DLD1 (cell line): Measurements from ENCODE around the gene MCCD1.
"Not testable (repeated sequence)": the region's sequence is repeated elsewhere in the genome, so short reads cannot be mapped to it uniquely, and the experiment has no call there.

Source experiments
- in situ Hi-C: cut with HindIII; loops from 2 replicates; pipeline ENCODE4 v1.10.0; 2017; ENCODE audit warnings: low sequenced_read_pairs

Gene MCCD1

GRCh38 chr6:31528821-31529328 is at the start of gene MCCD1:
TSS of gene MCCD1 (plus strand) at chr6:31528962. CDS start at chr6:31529015, 53 bp downstream.
- in situ Hi-C loops: no loop called here

GRCh38 chr6:31479151-31479932 is 49.4 kb upstream of the MCCD1 start:
- in situ Hi-C loops: no loop called here

- in situ Hi-C loops: no loop called here
These were observed 48.7 kb upstream of the MCCD1 start for GRCh38 chr6:31479933-31480535.

- in situ Hi-C loops: no loop called here
These were observed 48.2 kb upstream of the MCCD1 start for GRCh38 chr6:31480574-31480973.

- in situ Hi-C loops: no loop called here
These were observed 45.4 kb upstream of the MCCD1 start for GRCh38 chr6:31483392-31483791.

GRCh38 chr6:31485055-31485454 is 43.7 kb upstream of the MCCD1 start:
- in situ Hi-C loops: no loop called here

GRCh38 chr6:31486065-31486837 is 42.5 kb upstream of the MCCD1 start:
- in situ Hi-C loops: not testable (repeated sequence)

GRCh38 chr6:31487674-31488073 is 41.1 kb upstream of the MCCD1 start:
- in situ Hi-C loops: not testable (repeated sequence)

- in situ Hi-C loops: no loop called here
These were observed 39.7 kb upstream of the MCCD1 start for GRCh38 chr6:31489086-31489485.

GRCh38 chr6:31490115-31490873 is 38.5 kb upstream of the MCCD1 start:
- in situ Hi-C loops: no loop called here

GRCh38 chr6:31493550-31493874 is 35.2 kb upstream of the MCCD1 start:
- in situ Hi-C loops: not testable (repeated sequence)

GRCh38 chr6:31493875-31494694 is 34.7 kb upstream of the MCCD1 start:
- in situ Hi-C loops: no loop called here

GRCh38 chr6:31495580-31495979 is 33.2 kb upstream of the MCCD1 start:
- in situ Hi-C loops: no loop called here

GRCh38 chr6:31496826-31497225 is 31.9 kb upstream of the MCCD1 start:
- in situ Hi-C loops: not testable (repeated sequence)

- in situ Hi-C loops: no loop called here
These were observed 31.0 kb upstream of the MCCD1 start, which contains the start of gene MICB for GRCh38 chr6:31497531-31498476. TSS of gene MICB (plus strand) at chr6:31498145. CDS start at chr6:31498194, 49 bp downstream.

GRCh38 chr6:31498748-31499147 is 30.0 kb upstream of the MCCD1 start:
- in situ Hi-C loops: no loop called here

- in situ Hi-C loops: not testable (repeated sequence)
These were observed 29.1 kb upstream of the MCCD1 start for GRCh38 chr6:31499648-31500047.

- in situ Hi-C loops: no loop called here
These were observed 26.2 kb upstream of the MCCD1 start for GRCh38 chr6:31502586-31502985.

- in situ Hi-C loops: not testable (repeated sequence)
These were observed 19.7 kb upstream of the MCCD1 start for GRCh38 chr6:31509036-31509435.
